Left lobe of liver (tissue), 2 donors: Measurements from ENCODE around the gene PCCA. TPM values are rescaled to one million over a fixed set of nuclear protein-coding genes. Genes with fewer than 3 reads are reported as not detected.
"Not testable (repeated sequence)": the region's sequence is repeated elsewhere in the genome, so short reads cannot be mapped to it uniquely, and the experiment has no call there.

Experiments used
- ATAC-seq: fragments of 200-7000 bp; cut with Tn5 transposase; one replicate; pipeline ENCODE4 v1.9.1; 2020; ENCODE audit warnings: mild to moderate bottlenecking, moderate library complexity
- DNase-seq: peaks from one replicate; pipeline ENCODE4 v3.0.0-alpha.2; 2020; ENCODE audit warnings: low spot score
- total RNA-seq: library from RNA; stranded (reverse); gene quantifications from one replicate; pipeline ENCODE4 v1.2.1, GENCODE V29; 2021
- donor health status: DM: no; HTN: no; CAD: no; lungs with moderate emphysema.
- donor health status: DM: no; HTN: yes; CAD: no.

Gene PCCA
- 83.5 TPM for total RNA-seq

GRCh38 chr13:100088644-100089464 is at the start of gene PCCA:
Gene PCCA, plus strand, starts transcription at chr13:100089093. Its CDS starts 28 bp downstream, at chr13:100089121.
- DNase-seq (peak; percentile 98), ATAC-seq (peak; percentile 95)

DNA sequence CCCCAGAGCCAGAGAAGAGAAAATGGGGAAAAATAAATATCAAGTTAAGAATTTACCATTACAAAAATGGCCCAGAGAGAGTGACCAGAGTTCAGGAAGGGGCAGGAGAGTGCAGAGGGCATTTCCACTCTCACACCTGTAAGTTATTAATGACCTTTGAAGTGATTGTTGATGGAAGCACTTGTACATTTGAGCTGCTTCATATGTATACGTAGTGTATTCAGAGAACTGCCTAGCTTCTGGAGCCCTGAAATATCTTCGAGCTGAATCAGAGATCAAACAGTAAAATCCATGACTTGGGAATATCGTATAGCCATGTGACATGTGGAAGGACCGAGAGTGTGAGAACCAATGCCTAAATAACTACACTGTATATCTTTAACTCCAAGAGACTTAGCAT is 49.2 kb upstream of the PCCA start:
- DNase-seq = no peak
- peak; percentile 67 for ATAC-seq

DNA sequence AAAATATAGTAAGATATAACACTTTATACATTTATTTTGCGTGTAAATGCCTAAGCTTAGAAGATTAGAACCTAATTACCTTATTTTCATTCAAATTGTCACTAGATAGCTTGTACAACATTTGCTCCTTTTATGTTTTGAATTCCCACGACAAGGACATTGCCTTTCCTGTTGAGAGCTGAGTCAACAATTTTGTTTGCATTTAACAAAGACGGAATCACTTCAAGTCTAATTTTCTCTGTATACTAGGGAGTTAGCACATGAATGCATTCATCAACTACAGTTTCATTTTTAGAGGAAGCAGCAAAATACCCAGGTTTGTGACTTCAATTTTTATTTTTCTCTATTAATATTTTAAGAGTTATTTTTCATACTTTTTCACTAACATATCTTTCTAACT is 48.7 kb upstream of the PCCA start:
- no peak for DNase-seq
- ATAC-seq = peak; percentile 60

DNA sequence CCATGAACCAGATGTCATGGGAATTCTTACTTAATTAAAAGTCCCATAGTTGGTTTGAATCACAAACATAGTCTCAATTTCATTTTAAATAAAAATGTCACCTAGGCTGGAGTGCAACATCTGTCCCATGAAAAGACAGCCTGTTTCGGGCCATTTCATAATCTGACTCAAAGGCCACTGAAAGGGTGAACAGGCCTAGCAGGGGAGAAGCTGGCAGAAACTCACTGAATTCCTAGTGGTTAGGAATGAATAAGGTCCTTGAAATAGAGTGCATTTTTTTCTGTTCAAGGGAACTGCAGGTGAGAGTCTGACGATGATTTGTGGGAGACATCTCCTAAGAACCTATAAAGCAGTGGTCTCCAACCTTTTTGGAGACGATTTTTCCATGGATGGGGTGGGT is 44.0 kb upstream of the PCCA start:
- ATAC-seq = peak; percentile 84
- no peak for DNase-seq

DNA sequence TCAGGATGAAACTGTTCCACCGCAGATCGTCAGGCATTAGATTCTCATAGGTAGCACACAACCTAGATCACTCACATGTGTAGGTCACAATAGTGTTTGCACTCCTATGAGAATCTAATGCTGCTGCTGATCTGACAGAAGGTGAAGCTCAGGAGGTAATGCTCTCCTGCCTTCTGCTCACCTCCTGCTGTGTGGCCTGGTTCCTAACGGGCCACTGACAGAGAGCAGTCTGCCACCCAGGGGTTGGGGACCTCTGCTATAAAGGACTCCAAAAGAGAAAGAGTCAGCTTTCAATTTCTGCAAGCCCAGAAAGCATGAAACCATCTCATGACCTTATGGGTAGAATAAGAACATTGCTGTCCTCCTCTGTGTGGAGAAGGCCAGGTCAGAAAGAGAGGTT is 43.5 kb upstream of the PCCA start:
- ATAC-seq (no peak), DNase-seq (no peak)

- DNase-seq = no peak
- no peak for ATAC-seq
Observed at GRCh38 chr13:100051070-100051469, 37.8 kb upstream of the PCCA start.

GRCh38 chr13:100059827-100060226 is 29.1 kb upstream of the PCCA start:
- DNase-seq = no peak
- ATAC-seq = no peak

DNA sequence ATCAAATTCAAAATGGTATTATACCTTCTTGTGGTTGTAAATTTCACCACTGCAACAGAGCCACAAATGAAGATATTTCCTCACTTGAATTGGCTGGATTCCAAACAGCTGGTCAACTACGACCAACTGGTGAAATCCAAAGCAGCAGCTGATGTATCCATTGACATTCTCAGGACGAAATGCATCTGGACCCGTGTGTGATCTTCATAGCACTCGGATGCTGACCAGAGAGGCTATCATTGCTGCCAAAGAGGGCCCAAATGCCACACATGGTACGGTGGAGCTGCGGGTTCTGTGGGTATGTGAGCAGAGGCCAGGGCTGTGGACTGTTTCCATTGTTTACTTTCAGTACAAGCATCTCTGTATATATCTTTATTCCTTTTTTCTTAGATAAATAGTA is 25.6 kb upstream of the PCCA start:
- no peak for DNase-seq
- no peak for ATAC-seq

- DNase-seq (no peak), ATAC-seq (no peak)
Observed at GRCh38 chr13:100063906-100064305, 25.0 kb upstream of the PCCA start.

DNA sequence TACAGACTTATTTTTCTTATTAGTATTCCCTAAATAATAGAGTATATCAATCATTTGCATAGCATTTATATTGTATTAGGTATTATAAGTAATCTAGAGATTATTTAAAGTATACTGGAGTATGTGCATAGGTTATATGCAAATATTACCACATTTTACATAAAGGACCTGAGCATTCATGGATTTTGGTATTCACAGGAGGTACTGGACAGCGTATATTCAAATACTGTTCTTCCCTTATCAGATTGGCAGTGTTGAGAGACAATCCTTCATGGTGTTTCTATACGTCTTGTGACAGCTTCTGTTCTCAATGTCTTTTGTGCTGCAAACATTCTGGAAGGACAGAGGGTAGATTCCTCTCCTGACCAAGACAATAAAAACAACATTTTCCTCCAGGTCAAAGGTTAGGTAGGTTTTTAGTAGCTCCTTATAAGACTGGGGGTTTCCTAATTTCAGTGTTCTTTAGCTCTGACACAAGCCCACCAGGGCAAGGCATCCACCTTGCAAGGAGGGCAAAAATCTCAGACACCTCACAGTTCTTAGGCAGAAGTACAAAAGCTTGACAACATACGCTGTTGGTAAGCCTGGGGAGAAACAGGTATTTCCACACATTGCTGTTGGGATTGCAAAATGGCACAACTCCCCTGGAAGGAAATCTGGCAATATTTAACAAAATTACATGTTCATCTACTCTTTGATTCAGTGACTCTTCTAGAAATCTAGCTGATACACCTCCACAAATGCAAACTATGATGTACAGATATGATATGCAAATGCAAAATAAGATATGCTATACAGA is 20.6 kb upstream of the PCCA start:
- DNase-seq (peak; percentile 51), ATAC-seq (peak; percentile 77)

- ATAC-seq = peak; percentile 68
- no peak for DNase-seq
Observed at GRCh38 chr13:100069278-100069677, 19.6 kb upstream of the PCCA start.

DNA sequence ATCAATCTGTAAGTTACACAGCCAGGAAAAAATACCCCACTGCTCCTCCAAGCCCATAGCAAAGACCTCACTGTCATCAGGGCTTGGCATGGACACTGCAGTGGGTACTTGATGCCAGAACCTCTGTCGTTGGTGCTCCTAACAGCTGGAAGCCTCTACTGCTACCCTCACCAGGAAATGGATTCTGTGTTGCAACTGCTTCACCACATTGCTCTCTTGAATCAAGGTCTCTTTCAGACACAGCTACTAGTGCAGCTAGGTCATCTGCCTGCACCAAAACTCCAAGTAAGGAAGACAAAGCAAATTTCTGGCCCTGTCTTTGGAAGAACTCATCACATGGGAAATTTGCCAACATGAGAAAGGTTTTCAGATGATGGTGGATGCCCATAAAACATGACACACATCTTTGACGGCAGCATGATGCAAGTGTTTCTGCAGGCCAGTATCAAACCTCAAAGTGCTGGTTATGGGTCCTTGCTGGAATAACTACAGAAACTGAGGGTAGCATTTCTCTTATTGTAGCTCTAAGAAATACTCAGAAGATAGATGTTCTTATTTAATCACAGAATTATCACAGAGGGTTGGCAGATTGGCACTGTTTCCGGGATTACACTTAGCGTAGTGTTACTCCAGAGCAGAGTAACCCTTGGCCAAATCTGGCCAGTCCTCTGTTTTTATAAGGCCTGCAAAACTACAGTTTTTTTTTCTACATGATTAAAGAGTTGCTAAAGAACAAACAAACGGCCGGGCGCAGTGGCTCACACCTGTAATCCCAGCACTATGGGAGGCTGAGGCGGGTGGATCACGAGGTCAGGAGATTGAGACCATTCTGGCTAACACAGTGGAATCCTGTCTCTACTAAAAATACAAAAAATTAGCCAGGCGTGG is 12.9 kb upstream of the PCCA start:
- ATAC-seq = peak; percentile 91

GRCh38 chr13:100079003-100079402 is 9.9 kb upstream of the PCCA start:
- DNase-seq, ATAC-seq: not testable (repeated sequence)

More for the DNA sequence above, 12.9 kb upstream of the PCCA start:
- peak; percentile 69 for DNase-seq

DNA sequence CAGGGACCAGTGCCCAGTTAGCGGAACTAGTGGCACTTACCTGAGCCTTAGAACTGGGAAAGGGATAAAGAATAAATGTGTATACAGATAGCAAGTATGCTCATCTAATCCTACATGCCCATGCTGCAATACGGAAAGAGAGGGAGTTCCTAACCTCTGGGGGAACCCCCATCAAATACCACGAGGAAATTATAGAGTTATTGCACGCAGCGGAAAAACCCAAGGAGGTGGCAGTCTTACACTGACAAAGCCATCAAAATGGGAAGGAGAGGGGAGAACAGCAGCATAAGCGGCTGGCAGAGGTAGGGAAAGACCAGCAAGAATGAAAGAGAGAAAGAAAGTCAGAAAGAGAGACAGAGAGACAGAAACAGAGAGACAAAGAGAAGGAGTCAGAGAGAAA is 5.5 kb upstream of the PCCA start:
- not testable (repeated sequence) for DNase-seq, ATAC-seq

GRCh38 chr13:100088273-100088643 is 635 bp upstream of the PCCA start:
- ATAC-seq (peak; percentile 11), DNase-seq (no peak)

GRCh38 chr13:100089465-100090032 is 656 bp downstream of the PCCA start:
- ATAC-seq (peak; percentile 61), DNase-seq (no peak)

GRCh38 chr13:100090861-100091260 is 2.0 kb downstream of the PCCA start:
- no peak for ATAC-seq

DNA sequence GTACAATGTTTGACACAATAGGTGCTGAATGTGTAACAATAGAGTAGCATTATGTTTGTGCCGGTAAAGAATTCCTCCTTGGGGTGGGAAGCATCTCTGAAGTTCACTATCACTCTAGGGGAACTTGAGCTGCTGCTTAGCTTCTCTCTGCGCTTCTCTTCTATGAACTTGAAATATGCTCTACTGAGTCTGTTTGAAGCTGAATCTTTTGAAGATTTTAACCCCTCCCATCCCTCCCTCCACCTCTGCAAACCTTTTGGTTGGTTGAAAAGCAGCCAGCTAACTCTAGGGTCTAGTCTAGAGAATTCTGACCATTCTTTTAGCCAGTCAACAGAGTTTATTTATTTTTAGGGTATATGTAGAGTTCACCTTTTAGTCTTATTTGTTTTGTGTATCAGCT is 2.5 kb downstream of the PCCA start:
- DNase-seq = no peak
- ATAC-seq = no peak

More at GRCh38 chr13:100090861-100091260, 2.0 kb downstream of the PCCA start:
- DNase-seq = no peak

DNA sequence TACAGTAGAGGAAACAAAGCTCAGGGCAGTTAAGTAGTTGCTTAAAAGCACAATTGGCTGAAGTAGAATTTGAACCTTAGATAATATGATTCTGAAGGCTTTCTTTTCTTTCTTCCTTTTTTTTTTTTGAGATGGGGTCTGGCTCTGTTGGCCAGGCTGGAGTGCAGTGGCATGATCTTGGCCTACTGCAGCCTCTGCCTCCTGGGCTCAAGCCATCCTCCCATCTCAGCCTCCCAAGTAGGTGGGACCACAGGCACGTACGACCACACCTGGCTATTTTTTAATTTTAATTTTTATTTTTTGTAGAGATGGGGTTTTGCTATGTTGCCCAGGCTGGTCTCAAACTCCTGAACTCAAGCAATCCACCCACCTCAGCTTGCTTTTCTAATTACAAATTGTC is 3.4 kb downstream of the PCCA start:
- not testable (repeated sequence) for ATAC-seq, DNase-seq

GRCh38 chr13:100095498-100095897 is 6.6 kb downstream of the PCCA start:
- DNase-seq (no peak), ATAC-seq (no peak)

- ATAC-seq (no peak), DNase-seq (no peak)
Observed at GRCh38 chr13:100096526-100096925, 7.6 kb downstream of the PCCA start.
